Osteoblast (primary cell): ENCODE data around the gene GCDH. TPM values are rescaled to one million over a fixed set of nuclear protein-coding genes. Genes with fewer than 3 reads are reported as not detected.
"Not testable (repeated sequence)": the region's sequence is repeated elsewhere in the genome, so short reads cannot be mapped to it uniquely, and the experiment has no call there.

ENCODE experiments used
- DNase-seq: peaks from one replicate; pipeline ENCODE4 v3.0.0; 2011; ENCODE audit warnings: low spot score, mixed read lengths; ENCODE audit not compliant: insufficient read length; ENCODE audit errors: missing footprints
- H2AFZ ChIP-seq: 2 replicates; pipeline ENCODE4 v1.6.0; 2011; ENCODE audit warnings: mild to moderate bottlenecking, low read length
- H3K27ac ChIP-seq: 2 replicates; pipeline ENCODE4 v1.5.1; 2011; ENCODE audit warnings: mild to moderate bottlenecking, low read depth, low read length, moderate library complexity
- H3K27me3 ChIP-seq: 2 replicates; pipeline ENCODE4 v1.6.0; 2012; ENCODE audit warnings: mild to moderate bottlenecking, control low read depth, inconsistent platforms, low read length, moderate library complexity; ENCODE audit not compliant: insufficient read depth
- H3K36me3 ChIP-seq: 2 replicates; pipeline ENCODE4 v1.5.1; 2011; ENCODE audit warnings: mild to moderate bottlenecking, low read length, control low read depth, moderate library complexity; ENCODE audit not compliant: insufficient read depth
- H3K4me1 ChIP-seq: 2 replicates; pipeline ENCODE4 v1.5.1; 2011; ENCODE audit warnings: mild to moderate bottlenecking, low read length, control low read depth, moderate library complexity; ENCODE audit not compliant: insufficient read depth
- H3K4me2 ChIP-seq: 2 replicates; pipeline ENCODE4 v1.6.0; 2011; ENCODE audit warnings: mild to moderate bottlenecking, low read length; ENCODE audit not compliant: insufficient read depth
- H3K4me3 ChIP-seq: fragments of 200-600 bp; sonication (generic); 3 replicates; pipeline ENCODE4 v1.5.1; 2012; ENCODE audit warnings: mild to moderate bottlenecking, low read length, inconsistent platforms; ENCODE audit not compliant: insufficient read depth
- H3K79me2 ChIP-seq: 2 replicates; pipeline ENCODE4 v1.6.0; 2012; ENCODE audit warnings: mild to moderate bottlenecking, low read length, control low read depth, inconsistent platforms; ENCODE audit not compliant: insufficient read depth
- H3K9me3 ChIP-seq: 2 replicates; pipeline ENCODE4 v1.5.1; 2011; ENCODE audit warnings: low read depth, low read length, control low read depth
- H4K20me1 ChIP-seq: 2 replicates; pipeline ENCODE4 v1.6.0; 2012; ENCODE audit warnings: mild to moderate bottlenecking, low read length, control low read depth; ENCODE audit not compliant: insufficient read depth
- CTCF ChIP-seq: IDR thresholded peaks from 2 replicates; pipeline ENCODE4 v1.5.1; 2011; ENCODE audit warnings: mild to moderate bottlenecking, low read depth, low read length, moderate library complexity; ENCODE audit errors: extremely low read depth
- total RNA-seq: library from RNA; depleted of rRNA; stranded (reverse); fragments of >200 nt; gene quantifications from 2 replicates; pipeline ENCODE4 v1.2.3, GENCODE V29; 2012

The GCDH gene
- total RNA-seq, 1 donor, result 31.1 TPM

DNA sequence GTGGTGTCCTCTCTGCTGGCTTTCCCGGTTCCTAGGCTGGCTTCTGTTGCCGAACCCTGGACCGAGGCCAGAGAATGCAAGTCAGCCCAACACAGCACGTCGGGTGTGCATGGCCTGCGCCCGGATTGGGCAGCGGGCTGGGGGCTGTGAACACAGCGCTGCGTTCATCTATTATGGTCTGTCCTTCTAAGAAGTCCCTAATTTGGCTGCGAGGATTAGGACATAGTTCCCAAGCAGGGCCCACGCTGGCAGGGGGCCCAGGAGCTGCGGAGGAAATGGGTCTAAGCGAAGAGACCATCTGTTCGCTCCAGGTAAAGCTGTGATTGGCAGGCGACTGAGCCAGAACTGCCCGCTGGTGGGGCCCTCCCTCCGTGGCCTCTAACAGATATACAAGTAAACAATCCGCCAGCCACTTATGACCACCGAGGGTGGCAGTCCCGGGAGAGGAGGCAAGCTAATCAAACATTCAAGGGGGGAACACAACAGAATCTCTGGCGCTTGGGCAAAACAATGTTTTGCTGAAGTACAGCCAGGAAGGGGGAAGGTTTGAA is 22.1 kb downstream of the GCDH start:
- Histone ChIP-seq H3K4me1 (peaks cover 17% of the 10 kb centered on the region), H3K4me3 (peak overlapping the region; percentile 45), H2AFZ (peak overlapping the region; percentile 73), H3K36me3 (no peaks in the 10 kb centered on the region), H4K20me1 (no peaks in the 10 kb centered on the region), H3K4me2 (peak overlapping the region; percentile 77), H3K27me3 (peaks cover 6% of the 10 kb centered on the region), H3K9me3 (no peaks in the 10 kb centered on the region), H3K79me2 (no peaks in the 10 kb centered on the region), H3K27ac (no peak overlapping the region)
- peak; percentile 77 for DNase-seq
- TF ChIP-seq CTCF, result no peak

DNA sequence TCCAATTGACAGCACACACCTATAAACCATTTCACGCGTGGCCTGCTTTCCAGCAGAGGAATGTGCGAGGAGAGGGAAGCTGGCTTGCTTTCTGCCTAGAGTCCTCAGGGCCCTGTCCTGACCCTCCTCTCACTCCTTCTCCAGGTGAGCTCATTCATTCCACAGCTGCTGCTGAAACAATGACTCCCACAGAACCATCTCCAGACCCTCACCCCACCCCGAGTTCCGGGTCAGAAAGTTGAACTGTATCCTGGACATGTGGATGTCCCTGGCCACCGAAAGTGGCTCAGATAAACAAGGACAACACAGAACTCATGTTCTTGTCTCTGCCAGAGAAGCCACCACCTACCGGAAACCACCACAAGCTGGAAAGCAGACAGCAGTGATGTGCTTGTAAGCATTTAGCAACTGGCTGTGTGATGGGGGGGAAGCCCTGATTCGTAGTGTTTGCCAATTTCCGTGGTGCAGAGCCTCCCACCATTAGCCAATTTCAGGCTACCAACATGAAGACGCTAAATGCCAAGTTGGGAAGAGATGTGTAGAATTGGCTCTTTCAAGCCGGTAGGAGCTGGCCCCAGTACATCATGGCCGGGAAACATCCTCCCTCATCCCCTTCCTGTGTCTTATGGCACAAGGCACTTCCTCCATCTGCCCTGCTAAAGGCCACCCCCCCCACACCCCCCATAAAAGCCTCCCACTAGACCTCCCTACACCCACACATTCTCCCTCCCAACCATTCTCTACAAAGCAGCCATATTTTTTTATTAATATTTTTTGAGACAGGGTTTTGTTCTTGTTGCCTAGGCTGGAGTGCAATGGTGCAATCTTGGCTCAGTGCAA is 23.1 kb downstream of the GCDH start:
- no peaks in the 10 kb centered on the region for H3K9me3 ChIP-seq
- peak overlapping the region; percentile 40 for H2AFZ ChIP-seq
- H3K4me3 ChIP-seq, result no peak overlapping the region
- no peaks in the 10 kb centered on the region for H4K20me1 ChIP-seq
- H3K36me3 ChIP-seq, result no peaks in the 10 kb centered on the region
- no peak overlapping the region for H3K27ac ChIP-seq
- no peak for TF ChIP-seq CTCF
- DNase-seq, result peak; percentile 67
- H3K4me2 ChIP-seq, result no peak overlapping the region
- H3K27me3 ChIP-seq, result peaks cover 6% of the 10 kb centered on the region
- peaks cover 20% of the 10 kb centered on the region for H3K4me1 ChIP-seq
- H3K79me2 ChIP-seq, result no peaks in the 10 kb centered on the region

DNA sequence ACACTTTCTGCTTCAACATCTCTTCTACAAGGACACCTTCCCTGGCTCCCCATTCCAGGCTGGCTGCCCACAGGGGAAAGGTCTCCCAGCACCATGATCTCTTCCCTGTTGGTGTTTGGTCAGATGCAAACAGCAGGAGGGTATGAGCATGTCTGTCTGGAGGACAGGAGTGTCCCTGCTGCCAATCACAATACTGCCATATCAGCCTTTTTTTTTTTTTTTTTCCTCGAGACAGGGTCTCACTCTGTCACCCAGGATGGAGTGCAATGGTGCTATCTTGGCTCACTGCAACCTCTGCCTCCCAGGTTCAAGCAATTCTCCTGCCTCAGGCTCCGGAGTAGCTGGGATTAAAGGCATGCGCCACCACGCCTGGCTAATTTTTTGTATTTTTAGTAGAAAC is 24.9 kb downstream of the GCDH start:
- H3K4me1 ChIP-seq, result peaks cover 20% of the 10 kb centered on the region
- H3K4me2 ChIP-seq, H4K20me1 ChIP-seq, H3K9me3 ChIP-seq, H3K36me3 ChIP-seq, H3K79me2 ChIP-seq, H3K27me3 ChIP-seq, H2AFZ ChIP-seq, H3K27ac ChIP-seq, H3K4me3 ChIP-seq: not testable (repeated sequence)
- peak; percentile 44 for DNase-seq

DNA sequence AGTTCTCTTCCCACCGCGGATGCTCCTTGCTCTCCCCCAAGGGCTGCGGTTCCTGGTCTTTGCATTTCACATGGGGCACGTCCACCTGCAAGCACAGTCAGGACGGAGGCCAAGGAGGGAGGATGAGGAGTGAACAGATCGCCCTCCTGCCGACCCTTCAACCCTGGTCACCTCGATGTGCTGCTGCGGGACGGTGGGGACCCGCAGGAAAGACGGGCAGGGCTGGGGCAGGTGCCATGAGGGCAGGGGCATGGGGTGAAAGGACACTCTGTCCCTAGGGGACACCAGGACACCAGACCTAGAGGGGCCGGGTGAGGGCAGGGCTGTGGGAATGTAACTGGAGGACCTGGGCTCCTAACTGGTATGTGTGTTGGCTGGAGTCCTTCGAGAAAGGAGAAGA is 27.3 kb downstream of the GCDH start:
- Histone ChIP-seq H3K4me2 (no peak overlapping the region), H3K27me3 (peaks cover 2% of the 10 kb centered on the region), H3K27ac (no peak overlapping the region), H3K4me1 (peaks cover 11% of the 10 kb centered on the region), H3K4me3 (no peak overlapping the region), H2AFZ (no peak overlapping the region), H4K20me1 (no peaks in the 10 kb centered on the region), H3K36me3 (peaks cover 10% of the 10 kb centered on the region), H3K79me2 (no peaks in the 10 kb centered on the region), H3K9me3 (no peaks in the 10 kb centered on the region)
- TF ChIP-seq CTCF, result no peak
- peak; percentile 83 for DNase-seq
